Heart left ventricle (tissue), 16 donors: ENCODE data around the gene MCF2L. TPM values are rescaled to one million over a fixed set of nuclear protein-coding genes. Genes with fewer than 3 reads are reported as not detected.

Experiments used
- ATAC-seq, 4 donors: fragments of 200-7000 bp; cut with Tn5 transposase; one replicate each; pipeline ENCODE4 v1.9.1; 2020 to 2022; ENCODE audit warnings: moderate library complexity in 4 of 4, mild to moderate bottlenecking in 3 of 4, moderate number of reproducible peaks in 1 of 4
- DNase-seq, 5 donors: peaks; one replicate each; pipeline ENCODE4 v3.0.0-alpha.2; 2020
- H3K27ac ChIP-seq, 12 donors: fragments of 200-600 bp; sonication (generic) in 4 of 12; one replicate each; pipeline versions ENCODE4 v1.5.0 to v1.8.0; 2016 to 2022; ENCODE audit warnings: mild to moderate bottlenecking in 2 of 12
- H3K27me3 ChIP-seq, 9 donors: fragments of 200-600 bp; sonication (generic) in 2 of 9; one replicate each; pipeline versions ENCODE4 v1.5.1 to v1.8.0; 2016 to 2022; ENCODE audit warnings: mild to moderate bottlenecking in 3 of 9
- H3K36me3 ChIP-seq, 9 donors: fragments of 200-600 bp; sonication (generic) in 2 of 9; one replicate each; pipeline versions ENCODE4 v1.5.0 to v1.8.0; 2018 to 2022; ENCODE audit warnings: mild to moderate bottlenecking in 2 of 9
- H3K4me1 ChIP-seq, 12 donors: fragments of 200-600 bp; sonication (generic) in 4 of 12; one replicate each; pipeline versions ENCODE4 v1.5.0 to v1.8.0; 2016 to 2022; ENCODE audit warnings: mild to moderate bottlenecking in 3 of 12
- H3K4me3 ChIP-seq, 12 donors: fragments of 200-600 bp; sonication (generic) in 4 of 12; one replicate each; pipeline versions ENCODE4 v1.5.0 to v1.8.0; 2017 to 2022; ENCODE audit warnings: mild to moderate bottlenecking in 9 of 12, moderate library complexity in 4 of 12
- H3K9me3 ChIP-seq, 12 donors: fragments of 200-600 bp; sonication (generic) in 4 of 12; one replicate each; pipeline versions ENCODE4 v1.5.0 to v1.8.0; 2016 to 2022; ENCODE audit warnings: mild to moderate bottlenecking in 1 of 12
- POLR2A ChIP-seq, 2 donors: fragments of 450-650 bp; IDR thresholded peaks; one replicate each; pipeline ENCODE4 v1.6.1; 2017; ENCODE audit warnings: antibody characterized with exemption in 2 of 2, mild to moderate bottlenecking in 2 of 2, moderate library complexity in 2 of 2
- WGBS, 4 donors: extraction: QIAGEN DNeasy Blood & Tissue Kit in 2 of 4; methylation state at CpG; one replicate each; pipeline versions ENCODE4 v1.1.5 to v1.1.7; 2013 to 2018; 5-methylcytosine and 5-hydroxymethylcytosine counted together
- intact Hi-C, 10 donors: fragments of 100-400 bp; cut with DNase I; formaldehyde crosslinking; loops; one replicate each; pipeline versions ENCODE4 v1.11.1 to v1.14.2; 2022
- polyA plus RNA-seq, 2 donors: library from polyadenylated mRNA; stranded (reverse); fragments of 200-250 nt; gene quantifications; one replicate each; pipeline ENCODE4 v1.2.3, GENCODE V29; 2013
- total RNA-seq, 9 donors: library from RNA; depleted of rRNA in 2 of 9; stranded (reverse); fragments of >200 nt in 2 of 9; fragmentation: NEBNext Ultra II Directional in 3 of 9; extraction: Animal tissue kit (Norgen Biotek cat#: 25700) in 3 of 9; gene quantifications; one replicate each; pipeline versions ENCODE4 v1.1.0 to v1.2.4, GENCODE V29; 2016 to 2023
- TF ChIP-seq, protein P1 (sequence below), 12 donors: fragments of 200-600 bp; sonication (generic) in 4 of 12; IDR thresholded peaks; one replicate each; pipeline versions ENCODE4 v1.5.0 to v1.8.0; 2018 to 2022; ENCODE audit warnings: antibody characterized with exemption in 12 of 12, mild to moderate bottlenecking in 5 of 12
- donor health status: ischemic (EF 13 %, LVEDD 7.1; RV severe dilation, severe dysfunction).
- donor health status: healthy with polysubstance abuse.
- donor health status: DM: no; HTN: yes; CAD: no.
- donor health status: DM: no; HTN: no; CAD: no.
- donor health status: ischemic (EF 25% LVEDD 6.9; RV normal size, moderate dysfunction).
- donor health status: ischemic (EF 25% LVEDD 5.7; RV mildly dilated, moderate dysfunction).
- donor health status: healthy.
- donor health status: DM: yes; HTN: yes; CAD: no.
- donor health status: ischemic (EF 35%, LVEDD 5.7; RV mildly dilated, moderate dysfunction).
- donor health status: nonischemic (EF 11% LVEDD 7.7; RV severe dilation, severe dysfunction).
- donor health status: DM: yes; HTN: yes; CAD: no.
- donor health status: PGD.
- donor health status: ischemic (EF 29% LVEDD 5.4; RV normal size, mild dysfunction).
- donor health status: nonischemic (EF 23%, LVEDD 6.1; RV moderate dilation, normal function).

Gene MCF2L
- total and polyA plus RNA-seq, 11 donors: 26.0 to 61.0 (median 42.7) TPM

DNA sequence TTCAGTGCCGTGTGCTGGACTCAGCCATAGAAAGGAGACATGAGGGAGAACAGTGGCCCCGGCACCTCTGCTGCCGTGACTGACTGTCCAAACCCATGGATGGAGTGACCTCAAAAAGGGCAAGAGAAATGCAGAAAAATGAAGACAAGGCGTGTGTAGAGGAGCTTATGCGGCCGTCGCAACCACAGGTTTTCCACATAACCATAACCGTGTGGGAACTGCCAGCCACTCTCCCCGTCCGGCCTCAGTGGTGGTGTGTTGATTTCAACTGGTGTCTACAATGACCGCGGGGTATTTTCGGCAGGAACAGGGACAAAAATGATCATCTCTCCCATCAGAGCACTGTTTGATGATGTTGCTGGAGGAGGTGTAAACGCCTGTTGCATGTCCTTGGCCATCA, 93.7 kb downstream of the MCF2L start:
- WGBS, 4 donors: 90 to 95% (median 93%) methylated on average over 14 of the region's 14 CpGs
- Histone ChIP-seq H3K4me1 (no peaks in the 10 kb centered on the region), H3K36me3 (peaks cover 0 to 50% (median 4%) of the 10 kb centered on the region in 9 donors), H3K27ac (no peak overlapping the region), H3K9me3 (no peaks in the 10 kb centered on the region), H3K4me3 (no peak overlapping the region), H3K27me3 (no peaks in the 10 kb centered on the region)
- TF ChIP-seq, protein P1, sequence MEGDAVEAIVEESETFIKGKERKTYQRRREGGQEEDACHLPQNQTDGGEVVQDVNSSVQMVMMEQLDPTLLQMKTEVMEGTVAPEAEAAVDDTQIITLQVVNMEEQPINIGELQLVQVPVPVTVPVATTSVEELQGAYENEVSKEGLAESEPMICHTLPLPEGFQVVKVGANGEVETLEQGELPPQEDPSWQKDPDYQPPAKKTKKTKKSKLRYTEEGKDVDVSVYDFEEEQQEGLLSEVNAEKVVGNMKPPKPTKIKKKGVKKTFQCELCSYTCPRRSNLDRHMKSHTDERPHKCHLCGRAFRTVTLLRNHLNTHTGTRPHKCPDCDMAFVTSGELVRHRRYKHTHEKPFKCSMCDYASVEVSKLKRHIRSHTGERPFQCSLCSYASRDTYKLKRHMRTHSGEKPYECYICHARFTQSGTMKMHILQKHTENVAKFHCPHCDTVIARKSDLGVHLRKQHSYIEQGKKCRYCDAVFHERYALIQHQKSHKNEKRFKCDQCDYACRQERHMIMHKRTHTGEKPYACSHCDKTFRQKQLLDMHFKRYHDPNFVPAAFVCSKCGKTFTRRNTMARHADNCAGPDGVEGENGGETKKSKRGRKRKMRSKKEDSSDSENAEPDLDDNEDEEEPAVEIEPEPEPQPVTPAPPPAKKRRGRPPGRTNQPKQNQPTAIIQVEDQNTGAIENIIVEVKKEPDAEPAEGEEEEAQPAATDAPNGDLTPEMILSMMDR (IDR thresholded peaks at IDR 0.05): no peak
- TF ChIP-seq POLR2A (IDR thresholded peaks at IDR 0.05): no peak
- DNase-seq: peak in 1 of 5 donors; percentile 6
- intact Hi-C loops: no loop called here
- ATAC-seq: no peak

DNA sequence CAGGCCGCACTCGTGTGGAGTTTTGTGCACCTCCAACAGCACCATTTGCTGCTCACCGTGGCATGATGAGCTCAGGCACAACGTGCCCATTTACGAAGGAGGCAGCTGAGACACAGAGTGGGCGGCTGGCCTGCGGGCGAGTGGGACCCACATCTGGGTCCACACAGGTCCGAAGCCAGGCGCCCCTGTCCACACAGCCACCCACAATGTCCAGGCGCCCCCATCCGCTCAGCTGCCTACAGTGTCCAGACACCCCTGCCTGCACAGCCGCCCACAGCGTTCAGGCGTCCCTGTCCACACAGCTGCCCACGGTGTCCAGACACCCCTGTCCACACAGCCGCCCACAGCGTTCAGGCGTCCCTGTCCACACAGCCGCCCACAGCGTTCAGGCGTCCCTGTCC, 94.1 kb downstream of the MCF2L start:
- WGBS, 4 donors: 91 to 95% (median 94%) methylated on average over 16 to 22 of the region's 22 CpGs
- no peak overlapping the region for H3K4me3 ChIP-seq

DNA sequence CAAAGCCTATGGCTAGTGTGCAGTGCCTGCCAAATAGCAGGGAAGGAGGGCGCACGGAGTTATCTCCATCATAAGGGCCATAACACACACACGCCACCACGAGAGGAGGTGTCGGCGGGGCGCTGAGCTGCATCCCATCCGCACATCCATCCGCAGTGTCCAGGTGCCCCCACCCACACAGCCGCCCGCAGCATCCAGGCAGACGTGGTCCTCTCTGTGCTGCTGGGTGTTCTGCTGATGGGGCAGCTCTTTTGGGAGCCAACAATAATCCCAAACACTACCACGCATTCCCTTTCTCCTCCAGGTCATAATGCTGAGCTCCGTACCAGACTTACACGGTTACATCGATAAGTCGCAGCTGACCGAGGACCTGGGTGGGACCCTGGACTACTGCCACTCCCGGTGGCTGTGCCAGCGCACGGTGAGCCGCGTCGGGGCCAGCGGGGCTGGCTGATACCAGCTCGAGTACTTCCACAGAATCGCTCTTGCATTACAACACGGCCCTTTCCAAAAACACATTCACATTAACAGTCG, 95.1 kb downstream of the MCF2L start:
- peak in 2 of 4 donors; percentile 2 to 27 for ATAC-seq

More for the DNA sequence above, 94.1 kb downstream of the MCF2L start:
- Histone ChIP-seq H3K27ac (no peak overlapping the region), H3K4me1 (no peaks in the 10 kb centered on the region), H3K36me3 (peaks cover 0 to 50% (median 4%) of the 10 kb centered on the region in 9 donors), H3K27me3 (no peaks in the 10 kb centered on the region), H3K9me3 (no peaks in the 10 kb centered on the region)
- peak in 1 of 4 donors; percentile 3 for ATAC-seq
- TF ChIP-seq, protein P1 (IDR thresholded peaks at IDR 0.05): no peak
- no peak for TF ChIP-seq POLR2A (IDR thresholded peaks at IDR 0.05)
- peak in 2 of 5 donors; percentile 18 to 56 for DNase-seq
- intact Hi-C loops: no loop called here

More for the DNA sequence above, 95.1 kb downstream of the MCF2L start:
- H3K36me3 ChIP-seq: peaks cover 0 to 50% (median 4%) of the 10 kb centered on the region in 9 donors
- DNase-seq: peak in 2 of 5 donors; percentile 22 to 47
- 82 to 92% (median 85%) methylated on average over 16 to 29 of the region's 29 CpGs for WGBS, 4 donors
- H3K4me1 ChIP-seq: no peaks in the 10 kb centered on the region
- H3K4me3 ChIP-seq: no peak overlapping the region
- no peak for TF ChIP-seq POLR2A (IDR thresholded peaks at IDR 0.05)
- TF ChIP-seq, protein P1 (IDR thresholded peaks at IDR 0.05): no peak
- intact Hi-C loops: no loop called here
- no peaks in the 10 kb centered on the region for H3K27me3 ChIP-seq
- H3K27ac ChIP-seq: no peak overlapping the region
- no peaks in the 10 kb centered on the region for H3K9me3 ChIP-seq
